ENCODE data around the gene GRAMD4. TPM values are rescaled to one million over a fixed set of nuclear protein-coding genes. Genes with fewer than 3 reads are reported as not detected.
"Not testable (repeated sequence)": the region's sequence is repeated elsewhere in the genome, so short reads cannot be mapped to it uniquely, and the experiment has no call there.

The GRAMD4 gene
- total RNA-seq, 1 donor from 2014 or later: 94.0 TPM

DNA sequence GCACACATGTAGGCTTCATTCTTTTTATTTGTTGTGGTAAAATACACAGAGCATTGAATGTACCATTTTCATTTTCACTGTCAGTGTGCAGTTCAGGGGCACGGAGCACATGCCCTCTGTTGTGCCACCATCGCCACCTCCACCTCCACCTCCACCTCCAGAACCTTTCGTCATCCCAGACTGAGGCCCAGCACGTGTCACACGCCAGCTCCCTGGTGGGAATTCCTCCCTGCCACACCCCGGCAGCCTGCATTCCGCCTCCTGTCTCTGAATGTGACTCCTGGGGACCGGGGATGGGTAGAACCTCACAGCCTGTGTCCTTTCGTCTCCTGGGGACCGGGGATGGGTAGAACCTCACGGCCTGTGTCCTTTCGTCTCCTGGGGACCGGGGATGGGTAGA lies 10.9 kb downstream of the GRAMD4 start:
- intact Hi-C loops (cut with micrococcal nuclease): no loop called here
- DNase-seq: no peak

DNA sequence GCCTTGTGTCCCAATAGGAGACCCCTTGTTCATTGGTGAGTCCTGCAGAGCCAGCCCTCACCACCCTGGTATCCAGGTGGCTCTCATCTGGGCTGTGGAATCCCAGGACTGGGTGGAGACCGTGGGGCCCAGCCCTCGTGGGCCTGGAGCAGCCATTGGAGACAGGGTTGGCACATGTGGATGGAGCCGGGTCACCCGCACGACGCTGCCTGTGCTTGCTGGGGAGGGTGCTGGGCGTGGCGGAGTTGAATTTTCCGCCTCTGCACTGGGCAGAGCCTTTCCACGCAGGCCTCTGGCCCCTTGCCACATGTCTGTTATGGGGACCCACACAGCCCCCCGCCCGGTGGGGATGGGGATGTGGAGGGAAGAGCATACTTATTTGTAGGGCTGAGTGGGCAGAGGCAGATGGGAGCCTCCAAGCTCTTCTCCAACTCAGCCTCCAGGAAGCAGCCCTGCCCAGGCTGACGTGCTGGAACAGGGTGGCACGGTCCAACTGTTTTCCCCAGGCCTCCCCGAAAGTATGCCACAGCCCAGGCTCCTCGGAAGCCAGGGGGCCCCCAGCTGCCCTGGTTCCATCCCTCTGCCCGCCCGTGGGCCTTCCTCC lies 12.6 kb downstream of the GRAMD4 start:
- intact Hi-C loops (cut with micrococcal nuclease): no loop called here
- DNase-seq (peak; percentile 35), ATAC-seq (no peak)

More for the DNA sequence above, 10.9 kb downstream of the GRAMD4 start:
- no peak for ATAC-seq

DNA sequence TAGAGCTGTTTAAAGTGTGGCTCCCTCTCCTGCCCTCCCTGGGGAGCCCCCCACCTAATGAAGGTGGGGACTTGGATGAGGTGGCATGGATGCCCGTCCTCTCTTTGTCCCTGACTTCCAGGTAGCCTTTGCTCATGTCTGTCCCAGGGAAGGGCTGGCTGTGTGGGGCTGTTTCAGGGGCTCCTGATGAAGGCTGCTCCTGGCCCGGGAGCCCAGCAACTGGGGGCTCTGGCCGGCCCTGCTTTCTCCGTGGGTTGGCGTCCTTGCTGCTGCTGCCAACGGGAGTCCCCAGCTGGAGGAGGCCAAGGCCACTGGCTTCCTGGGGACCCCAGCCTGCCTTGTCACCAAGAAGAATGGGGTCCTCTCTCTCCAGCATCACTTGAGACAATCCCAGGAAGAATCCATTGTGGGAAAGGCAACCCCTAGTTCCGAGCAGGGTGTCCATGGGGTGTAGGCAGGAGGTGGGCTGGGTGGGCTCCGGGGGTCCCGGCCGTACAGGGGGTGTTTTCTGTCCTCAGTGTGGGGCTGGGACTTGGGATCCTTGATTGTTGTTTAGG lies 13.2 kb downstream of the GRAMD4 start:
- DNase-seq (no peak), ATAC-seq (no peak)
- intact Hi-C loops (cut with micrococcal nuclease): no loop called here

DNA sequence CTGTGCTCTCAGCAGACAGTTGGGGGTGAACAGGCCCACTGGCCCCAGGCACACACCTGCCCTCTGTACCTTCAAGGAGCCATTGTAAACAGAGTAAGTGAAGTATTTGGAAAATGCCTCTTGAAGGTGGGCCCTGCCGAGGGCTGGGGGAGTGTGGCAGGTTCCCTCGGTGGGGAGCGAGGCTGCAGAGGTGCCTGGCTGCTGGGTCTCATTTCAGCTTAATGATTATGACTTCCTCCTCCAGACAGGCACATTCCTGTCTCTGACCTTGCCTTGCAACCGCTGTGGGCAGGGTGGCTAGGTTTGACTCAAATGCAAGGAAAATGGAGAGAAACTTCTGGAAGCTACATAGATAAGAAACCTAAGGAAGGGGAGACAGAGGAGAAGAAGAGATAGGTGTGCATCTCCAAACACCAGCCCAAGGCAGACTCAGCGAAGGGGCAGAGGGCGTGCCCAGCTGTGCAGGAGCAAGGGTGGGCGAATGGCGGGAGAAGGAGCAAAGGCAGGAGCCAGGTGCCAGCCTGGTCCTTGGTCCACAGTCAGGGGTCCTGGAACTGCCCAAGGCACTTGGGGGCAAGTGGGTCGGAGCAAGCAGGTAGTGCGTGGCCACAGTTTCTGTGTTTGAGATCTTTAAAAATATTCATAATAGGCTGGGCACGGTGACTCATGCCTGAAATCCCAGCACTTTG lies 14.0 kb downstream of the GRAMD4 start:
- DNase-seq (no peak), ATAC-seq (no peak)
- intact Hi-C loops (cut with micrococcal nuclease): no loop called here

DNA sequence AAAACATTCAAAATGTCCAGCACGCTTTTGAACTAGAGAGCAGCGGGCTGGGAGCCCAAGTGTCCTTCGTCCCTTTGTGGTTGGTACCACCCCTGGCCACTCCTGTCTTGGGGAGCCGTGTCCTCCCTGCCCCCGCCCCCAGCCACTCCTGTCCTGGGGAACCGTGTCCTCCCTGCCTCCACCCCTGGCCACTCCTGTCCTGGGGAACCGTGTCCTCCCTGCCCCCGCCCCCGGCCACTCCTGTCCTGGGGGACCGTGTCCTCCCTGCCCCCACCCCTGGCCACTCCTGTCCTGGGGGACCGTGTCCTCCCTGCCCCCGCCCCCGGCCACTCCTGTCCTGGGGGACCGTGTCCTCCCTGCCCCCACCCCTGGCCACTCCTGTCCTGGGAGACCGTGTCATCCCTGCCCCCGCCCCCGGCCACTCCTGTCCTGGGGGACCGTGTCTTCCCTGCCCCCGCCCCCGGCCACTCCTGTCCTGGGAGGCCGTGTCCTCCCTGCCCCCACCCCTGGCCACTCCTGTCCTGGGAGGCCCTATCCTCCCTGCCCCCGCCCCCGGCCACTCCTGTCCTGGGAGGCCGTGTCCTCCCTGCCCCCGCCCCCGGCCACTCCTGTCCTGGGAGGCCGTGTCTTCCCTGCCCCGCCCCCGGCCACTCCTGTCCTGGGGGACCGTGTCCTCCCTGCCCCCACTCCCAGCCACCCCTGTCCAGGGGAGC lies 14.9 kb downstream of the GRAMD4 start:
- ATAC-seq; intact Hi-C loops (cut with micrococcal nuclease): not testable (repeated sequence)
- peak; percentile 79 for DNase-seq

DNA sequence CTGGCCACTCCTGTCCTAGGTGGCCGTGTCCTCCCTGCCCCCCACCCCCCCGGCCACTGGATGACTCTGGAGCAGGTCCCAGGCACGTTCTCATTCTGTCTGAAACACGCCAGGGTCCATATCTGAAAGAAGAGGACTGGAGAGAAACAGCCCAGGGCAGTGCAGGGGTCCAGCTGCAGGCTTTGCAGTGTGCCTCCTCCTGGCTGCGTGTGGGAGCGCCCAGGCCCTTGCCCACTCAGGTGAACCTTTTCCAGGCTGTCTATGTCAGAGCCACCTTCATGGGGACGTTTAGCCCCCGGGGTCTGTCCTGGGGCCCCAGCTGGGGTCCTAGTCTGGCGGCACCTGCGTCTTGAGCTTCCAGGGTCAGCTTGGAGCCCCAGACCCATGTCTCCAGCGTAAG lies 15.6 kb downstream of the GRAMD4 start:
- ATAC-seq: peak; percentile 38
- peak; percentile 37 for DNase-seq
- intact Hi-C loops (cut with micrococcal nuclease): no loop called here

DNA sequence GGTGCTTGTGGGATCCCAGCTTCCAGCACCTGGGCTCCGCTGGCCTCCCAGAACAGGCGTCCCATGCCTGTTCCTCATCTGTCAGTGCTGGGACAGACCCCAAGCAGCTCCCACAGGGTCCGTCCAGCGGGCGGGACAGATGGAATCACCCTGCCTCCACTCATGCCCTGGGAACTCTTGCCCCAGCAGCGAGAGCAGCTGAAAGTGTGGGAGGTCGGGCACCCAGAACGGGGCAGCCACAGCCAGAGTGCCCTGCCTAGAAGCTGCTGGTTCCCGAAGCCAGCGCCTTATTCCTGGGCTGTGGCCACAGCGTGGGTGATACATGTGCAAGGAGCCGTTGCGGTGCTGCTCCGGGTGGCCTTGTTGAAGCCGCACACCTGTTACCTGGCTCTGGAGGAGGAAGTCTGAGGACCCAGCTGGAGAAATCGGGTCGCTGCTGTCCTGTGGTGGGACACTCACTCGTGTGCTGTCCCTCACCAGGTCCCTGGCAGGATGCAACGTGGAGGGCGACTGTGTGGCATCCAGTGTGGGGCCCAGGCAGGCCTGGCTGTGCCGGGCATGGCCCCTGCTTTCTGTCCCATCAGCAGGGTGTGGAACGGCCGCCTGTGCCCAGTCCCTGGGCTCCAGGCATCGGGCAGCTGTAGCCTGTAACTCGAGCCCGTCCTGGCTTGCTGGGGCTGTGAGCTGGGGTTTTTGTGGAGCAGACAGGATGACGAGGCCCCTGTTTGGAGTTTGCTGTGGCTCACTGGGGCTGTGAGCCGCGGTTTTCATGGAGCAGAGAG lies 16.2 kb downstream of the GRAMD4 start:
- peak; percentile 35 for DNase-seq
- intact Hi-C loops (cut with micrococcal nuclease): no loop called here
- ATAC-seq: no peak

DNA sequence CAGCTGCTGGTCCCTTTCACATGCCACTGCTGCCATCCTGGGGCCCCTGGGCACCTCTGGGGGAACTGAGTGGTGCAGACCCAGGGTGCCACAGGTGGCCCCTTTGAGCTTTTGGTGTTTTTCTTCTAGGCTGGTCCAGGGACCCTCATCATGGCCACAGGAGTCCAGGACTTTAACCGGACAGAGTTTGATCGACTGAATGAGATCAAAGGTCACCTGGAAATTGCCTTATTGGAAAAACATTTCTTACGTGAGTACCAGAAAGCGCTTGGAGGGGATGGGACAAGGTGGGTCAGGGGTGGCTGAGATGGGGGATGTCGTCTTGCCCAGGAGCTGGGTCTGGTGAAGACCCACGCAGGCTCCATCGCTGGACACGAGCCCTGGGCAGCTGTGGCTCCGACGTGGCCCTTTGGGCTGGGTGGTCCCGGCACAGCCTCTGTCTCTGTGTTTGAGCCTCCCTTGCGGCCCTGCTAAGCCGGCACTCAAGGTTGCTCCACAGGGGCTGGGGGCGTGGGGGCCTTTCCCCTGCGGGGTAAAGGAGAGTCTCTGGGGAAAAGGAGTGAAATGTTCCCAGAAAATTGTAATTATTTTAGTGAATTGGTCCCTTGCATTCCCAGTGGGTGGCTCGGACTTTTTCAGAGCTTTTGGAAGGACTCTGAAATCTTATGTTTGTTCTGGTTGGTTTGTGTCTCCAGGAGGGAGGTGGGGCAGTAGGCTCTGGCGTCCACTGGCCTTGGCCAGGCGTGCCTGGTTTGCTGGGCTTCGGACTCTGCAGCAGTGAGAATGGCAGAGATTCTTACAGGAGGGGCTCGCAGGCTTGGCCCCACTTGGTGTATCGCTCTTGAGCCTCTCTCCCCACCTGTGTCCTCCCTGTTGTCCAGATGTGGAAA lies 17.8 kb downstream of the GRAMD4 start:
- ATAC-seq (no peak), DNase-seq (no peak)
- intact Hi-C loops (cut with micrococcal nuclease): no loop called here

DNA sequence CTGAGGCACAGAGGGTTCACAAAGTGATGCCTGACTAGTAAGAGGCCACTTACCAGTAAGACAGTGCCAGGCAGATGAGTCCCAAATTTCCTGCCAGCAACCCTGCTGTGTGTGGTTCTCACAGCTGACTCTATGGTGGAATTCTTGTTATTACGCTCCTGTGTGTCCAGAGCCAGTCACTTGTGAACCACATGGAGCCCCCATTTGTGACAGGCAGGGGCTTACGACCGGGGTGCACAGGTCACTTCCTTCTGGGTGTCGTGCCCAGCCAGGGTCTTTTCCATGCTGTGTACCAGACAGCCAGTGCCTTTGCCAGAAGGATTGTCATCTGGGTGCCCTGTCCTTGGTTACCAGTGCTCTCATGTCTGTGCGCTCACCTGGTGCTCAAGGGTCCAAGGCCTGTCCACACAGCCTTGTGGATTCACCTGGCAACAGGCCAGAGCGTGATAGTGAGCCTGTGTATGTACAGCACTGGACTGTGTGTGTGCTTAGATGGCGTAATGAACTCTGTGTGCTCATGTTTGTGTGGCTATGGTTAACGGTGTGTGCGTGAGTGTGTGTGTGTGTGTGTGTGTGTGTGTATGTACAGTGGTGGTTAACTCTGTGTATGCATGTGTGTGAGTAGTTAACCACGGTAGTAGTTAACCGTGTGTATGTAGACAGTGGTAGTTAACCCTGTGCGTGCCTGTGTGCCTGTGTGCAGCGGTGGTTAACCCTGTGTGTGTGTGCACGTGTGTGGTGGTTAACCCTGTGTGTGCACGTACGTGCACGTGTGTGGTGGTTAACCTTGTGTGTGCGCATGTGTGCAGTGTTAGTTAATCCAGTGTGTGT lies 18.6 kb downstream of the GRAMD4 start:
- ATAC-seq (peak; percentile 33), DNase-seq (peak; percentile 67)
- intact Hi-C loops (cut with micrococcal nuclease): no loop called here

DNA sequence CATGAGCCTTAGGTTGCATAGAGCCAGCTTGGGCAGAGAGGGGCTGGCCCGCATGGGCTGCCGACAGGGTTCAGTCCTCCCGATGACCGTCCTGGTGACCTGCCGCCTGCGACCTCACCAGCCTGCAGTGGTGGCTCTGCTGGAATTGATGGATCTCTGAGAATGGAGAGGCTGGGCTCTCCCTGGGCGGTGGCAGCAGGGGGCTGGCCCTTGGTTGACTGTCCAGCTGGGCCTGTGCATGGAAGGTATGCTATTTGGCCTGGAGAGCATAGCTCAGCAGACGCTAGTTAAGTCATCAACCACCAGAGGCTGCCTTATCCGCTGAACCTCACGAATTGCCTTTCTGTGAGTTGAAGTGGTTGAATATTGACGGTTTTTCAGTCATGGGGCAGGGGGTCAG lies 19.7 kb downstream of the GRAMD4 start:
- no peak for ATAC-seq
- intact Hi-C loops (cut with micrococcal nuclease): no loop called here
- no peak for DNase-seq

DNA sequence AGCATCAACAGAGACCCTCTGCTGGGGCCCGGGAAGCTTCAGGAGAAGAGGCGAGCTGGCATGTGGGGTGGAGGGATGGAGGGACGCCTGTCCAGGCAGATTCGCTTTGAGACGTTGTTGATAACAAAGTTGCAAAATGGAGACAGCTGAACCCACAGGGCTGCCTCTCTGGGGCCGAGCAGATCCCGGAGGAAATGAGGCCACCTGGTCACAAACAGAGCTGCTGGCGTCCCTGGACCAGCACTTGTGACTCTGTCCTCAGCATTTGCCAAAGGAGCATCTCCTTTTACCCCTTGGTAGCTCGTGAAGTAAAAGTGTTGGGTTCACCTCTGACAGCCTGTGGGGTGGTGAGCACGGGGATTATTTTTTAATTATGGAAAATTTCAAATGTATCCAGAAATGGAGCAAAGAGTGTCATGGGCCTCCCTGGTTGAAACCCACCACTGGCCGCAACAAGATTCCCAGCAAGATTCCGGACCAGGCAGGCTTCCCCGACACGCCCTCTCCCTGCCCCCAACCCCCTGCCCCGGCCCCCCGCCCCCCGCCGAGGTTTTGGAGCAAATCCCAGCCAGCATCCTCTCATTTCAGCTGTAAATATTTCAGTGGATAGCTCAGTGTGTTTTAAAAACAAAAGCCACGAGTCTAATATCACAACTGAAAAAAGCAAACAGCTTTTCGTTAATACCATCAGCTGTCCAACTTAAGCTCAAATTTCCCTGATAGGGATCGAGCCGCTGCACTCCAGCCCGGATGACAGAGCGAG lies 20.3 kb downstream of the GRAMD4 start:
- intact Hi-C loops (cut with micrococcal nuclease): no loop called here
- DNase-seq: no peak
- ATAC-seq: no peak

DNA sequence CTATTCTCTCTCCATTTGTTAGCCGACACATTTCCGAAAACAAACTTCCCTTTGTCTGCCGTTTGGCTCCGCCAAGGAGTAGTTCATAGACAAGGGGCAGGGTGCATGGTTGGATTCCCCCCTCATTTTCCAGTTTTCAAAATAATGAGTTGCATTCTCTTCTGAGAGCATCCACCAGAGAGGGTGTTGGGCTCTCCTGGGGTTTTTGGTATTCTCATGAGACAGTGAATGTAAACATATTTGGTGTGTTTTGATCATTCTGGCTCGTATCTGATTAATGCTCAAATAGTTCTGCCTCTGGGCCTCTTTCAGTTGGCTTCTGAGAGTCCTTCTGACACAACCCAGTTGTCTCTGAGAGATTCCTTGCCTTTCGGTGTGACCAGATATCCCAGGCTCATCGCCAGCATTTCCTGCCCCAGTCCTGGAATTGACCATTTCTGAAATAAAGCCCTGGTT lies 21.7 kb downstream of the GRAMD4 start:
- ATAC-seq (no peak), DNase-seq (no peak)
- intact Hi-C loops (cut with micrococcal nuclease): no loop called here

DNA sequence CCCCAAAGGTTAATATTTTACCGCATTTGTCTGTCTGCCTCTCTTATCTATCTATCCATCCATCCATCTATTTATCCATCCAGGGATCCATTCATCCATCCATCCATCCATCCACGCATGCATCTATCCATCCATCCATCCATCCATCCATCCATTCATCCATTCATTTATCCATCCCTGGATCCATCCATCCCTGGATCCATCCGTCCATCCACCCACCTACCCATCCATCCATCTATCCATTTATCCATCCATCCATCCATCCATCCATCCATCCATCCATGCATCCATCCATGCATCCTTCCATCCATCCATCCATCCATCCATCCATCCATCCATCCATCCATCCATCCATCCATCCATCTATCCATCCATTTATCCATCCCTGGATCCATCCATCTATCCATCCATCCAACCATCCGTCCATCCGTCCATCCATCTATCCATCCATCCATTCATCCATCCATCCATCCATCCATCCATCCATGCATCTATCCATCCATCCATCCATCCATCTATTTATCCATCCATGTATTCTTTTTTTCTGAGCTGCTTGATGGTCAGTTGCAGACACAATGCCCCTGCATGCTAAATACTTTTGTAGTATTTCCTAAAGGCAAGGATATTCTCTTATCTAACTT lies 22.8 kb downstream of the GRAMD4 start:
- DNase-seq; intact Hi-C loops (cut with micrococcal nuclease); ATAC-seq: not testable (repeated sequence)

DNA sequence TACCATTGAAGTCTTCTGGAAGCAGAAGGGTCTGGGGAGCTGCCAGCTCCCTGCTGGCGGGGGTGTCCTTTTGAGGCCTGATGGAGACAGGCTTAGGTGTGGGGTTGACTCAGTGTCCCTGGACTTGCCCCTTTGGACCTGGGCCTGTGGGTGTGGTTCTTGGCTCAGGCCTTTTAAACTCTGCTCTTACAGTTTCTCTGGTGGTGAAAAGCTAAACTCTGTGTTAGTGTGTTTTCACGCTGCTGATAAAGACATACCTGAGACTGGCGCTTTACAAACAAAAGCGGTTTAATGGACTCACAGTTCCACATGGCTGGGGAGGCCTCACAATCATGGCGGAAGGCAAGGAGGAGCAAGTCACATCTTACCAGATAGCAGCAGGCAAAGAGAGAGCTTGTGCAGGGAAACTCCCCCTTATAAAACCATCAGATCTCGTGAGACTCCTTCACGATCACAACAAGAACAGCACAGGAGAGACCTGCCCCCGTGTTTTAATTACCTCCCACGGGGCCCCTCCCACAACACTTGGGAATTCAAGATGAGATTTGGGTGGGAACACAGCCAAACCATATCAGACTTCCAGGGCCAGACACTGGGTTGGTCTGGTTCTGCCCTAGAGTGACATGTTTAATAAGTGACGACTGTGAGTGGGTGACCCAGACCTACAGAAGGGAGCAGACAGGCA lies 26.5 kb downstream of the GRAMD4 start:
- ATAC-seq: no peak
- intact Hi-C loops (cut with micrococcal nuclease): no loop called here
- no peak for DNase-seq

DNA sequence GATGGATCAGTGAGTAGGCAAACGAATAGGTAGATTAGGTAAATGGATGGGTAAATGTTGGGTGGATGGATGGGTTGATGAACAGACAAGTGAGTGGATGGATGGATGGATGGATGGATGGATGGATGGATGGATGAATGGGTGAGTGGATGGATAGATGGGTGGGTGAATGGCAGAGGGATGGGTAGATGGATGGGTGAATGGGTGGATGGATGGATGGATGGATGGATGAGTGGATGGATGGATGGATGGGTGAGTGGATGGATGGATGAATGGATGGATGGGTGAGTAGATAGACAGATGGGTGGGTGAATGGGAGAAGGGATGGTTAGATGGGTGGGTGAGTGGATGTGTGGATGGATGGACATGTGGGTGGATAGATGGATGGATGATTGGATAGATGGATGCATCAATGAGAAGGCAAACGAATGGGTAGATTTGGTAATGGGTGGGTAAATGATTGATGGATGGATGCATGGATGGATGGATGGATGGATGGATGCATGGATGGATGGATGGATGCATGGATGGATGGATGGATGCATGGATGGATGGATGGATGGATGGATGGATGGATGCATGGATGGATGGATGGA lies 28.1 kb downstream of the GRAMD4 start:
- ATAC-seq; intact Hi-C loops (cut with micrococcal nuclease); DNase-seq: not testable (repeated sequence)

All from left ventricle myocardium superior (tissue), 1 donor.